HG03159 (cell line): Measurements from ENCODE around the gene TLR9.

ENCODE experiments used
- ATAC-seq: cut with Tn5 transposase; IDR thresholded peaks from one replicate; pipeline ENCODE4 v1.9.1; 2021; ENCODE audit warnings: mild to moderate bottlenecking, moderate library complexity; ENCODE audit not compliant: unreplicated experiment

The TLR9 gene

DNA sequence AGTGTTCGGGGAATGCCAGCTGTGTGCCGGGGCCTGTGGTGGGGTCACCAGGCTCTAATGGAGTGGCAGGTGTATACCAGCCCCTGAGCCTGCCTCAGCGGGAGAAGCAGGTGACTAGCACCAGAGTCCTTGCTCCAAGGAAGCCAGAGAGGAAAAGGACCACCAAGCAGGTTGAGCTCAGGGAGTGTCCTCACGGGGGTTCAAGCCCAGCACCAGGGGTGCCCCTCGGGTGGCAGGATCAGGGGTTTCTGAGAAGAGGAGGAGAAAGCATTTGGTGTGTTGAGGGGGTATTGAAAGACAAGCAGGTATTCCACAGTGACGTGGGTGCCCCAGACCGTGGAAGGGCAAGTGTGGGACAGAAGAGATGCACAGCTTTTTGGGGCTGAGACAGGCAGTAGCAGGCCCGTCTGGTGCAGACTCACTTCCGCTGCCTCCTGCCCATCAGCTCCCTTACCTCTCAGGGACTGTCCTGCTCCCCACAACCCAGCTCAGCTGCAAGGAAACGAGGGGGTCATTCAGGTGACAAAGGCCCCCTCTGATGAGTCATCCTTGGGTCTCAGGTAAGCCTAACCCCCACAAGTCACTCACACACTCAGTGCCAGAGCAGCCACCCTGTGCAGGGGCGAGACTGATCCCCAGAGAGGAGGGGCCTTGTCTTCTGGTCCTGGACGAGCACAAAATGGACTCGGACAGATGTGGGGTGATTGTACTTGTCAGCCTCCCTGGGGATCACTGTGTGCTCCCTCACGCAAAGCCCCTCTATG lies 49.8 kb downstream of the TLR9 start:
- ATAC-seq = no peak

DNA sequence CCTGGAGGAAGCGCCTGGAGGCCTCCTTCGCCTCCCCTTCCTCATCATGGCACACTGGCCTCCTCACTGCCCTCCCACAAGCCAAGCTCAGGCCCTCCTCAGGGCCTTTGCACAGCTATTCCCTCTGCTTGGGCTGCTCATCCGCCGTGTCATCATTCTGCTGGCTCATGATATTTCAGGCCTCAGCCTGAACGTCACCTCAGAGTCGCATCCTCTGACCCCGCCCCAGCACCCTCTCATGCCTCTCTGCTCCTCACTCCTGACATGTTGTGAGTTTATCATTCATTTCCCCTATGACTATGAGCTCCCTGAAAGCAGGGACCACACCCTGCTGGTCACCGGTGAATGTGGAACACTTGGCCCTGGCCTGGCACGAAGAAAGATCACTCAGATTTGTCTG lies 50.5 kb downstream of the TLR9 start:
- ATAC-seq = no peak

DNA sequence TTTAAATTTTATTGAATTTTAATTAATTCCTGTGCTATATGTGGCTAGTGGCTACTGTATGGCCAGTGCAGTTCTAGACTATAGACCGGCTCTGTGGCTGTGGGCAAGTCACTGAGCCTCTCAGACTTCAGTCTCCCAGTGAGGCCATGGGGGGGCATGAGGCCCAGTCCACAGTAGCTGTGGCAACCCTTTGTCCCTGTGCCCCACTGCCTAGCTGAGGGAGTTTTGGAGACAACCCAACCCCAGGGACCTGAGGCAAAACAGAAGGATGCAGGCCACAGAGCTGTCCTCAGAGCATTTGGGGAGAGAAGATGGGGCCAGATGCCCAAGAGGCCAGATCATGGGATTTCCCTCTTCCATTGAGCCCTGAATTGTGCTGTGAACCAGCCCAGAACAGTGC lies 52.3 kb downstream of the TLR9 start:
- no peak for ATAC-seq

DNA sequence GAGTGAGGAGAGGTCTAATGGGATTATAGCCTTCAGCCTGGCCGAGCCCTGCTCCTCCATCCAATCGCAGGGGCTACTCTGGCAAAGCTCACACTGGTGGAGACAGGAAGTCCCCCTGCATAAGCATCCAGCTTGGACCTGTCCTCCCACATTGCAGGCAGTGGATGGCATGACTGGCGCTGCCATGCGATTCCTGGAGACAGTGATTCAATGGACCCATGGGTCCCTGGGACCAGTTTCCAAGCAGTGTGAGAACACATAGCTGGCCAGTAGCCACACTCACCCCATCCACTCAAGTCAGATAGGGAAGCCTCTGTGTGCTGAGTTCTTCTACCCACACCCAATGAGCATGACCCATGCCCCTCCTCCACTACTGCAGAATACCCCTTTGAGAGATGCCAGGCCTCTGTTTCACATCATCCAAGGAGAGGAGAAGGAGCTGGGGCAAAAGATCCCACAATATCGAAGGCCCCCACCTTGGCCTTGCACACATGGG lies 53.1 kb downstream of the TLR9 start:
- ATAC-seq = no peak

DNA sequence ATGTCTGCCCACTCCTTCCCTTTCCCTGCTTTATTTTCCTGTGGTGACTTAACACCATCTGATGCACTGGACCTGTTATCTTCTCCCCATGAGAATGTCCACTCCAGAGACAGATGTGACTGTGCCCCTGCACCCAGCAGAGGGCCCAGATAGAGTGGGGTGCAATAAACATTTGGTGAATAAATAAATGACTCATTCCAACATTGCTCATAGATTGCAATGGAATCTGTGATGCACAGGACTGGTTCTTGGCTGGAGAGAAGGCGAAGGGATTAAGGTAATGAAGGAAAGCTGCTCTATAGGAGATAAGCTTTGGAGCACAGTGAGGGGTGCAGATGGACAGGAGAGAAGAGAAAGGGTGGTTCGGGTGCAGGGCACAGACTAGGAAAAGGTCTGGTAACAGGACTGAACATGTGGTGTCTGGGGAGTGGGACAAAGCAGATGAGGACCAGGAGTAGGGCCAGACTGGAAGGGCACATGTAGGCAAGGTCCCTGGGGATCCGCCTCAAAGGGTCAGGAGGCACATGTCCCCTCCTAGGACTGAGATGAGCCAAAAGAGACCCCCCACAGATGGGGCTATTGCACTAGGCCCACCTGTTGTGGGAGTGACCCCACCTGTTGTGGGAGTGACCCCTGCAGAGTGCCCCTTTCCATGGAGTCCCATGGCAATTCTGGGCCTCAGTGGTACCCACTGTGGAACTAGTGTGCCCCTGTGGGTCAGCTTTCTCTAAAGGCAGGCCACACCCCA lies 53.8 kb downstream of the TLR9 start:
- ATAC-seq = no peak
